ENCODE results near the gene TUBA3E.
"Not testable (repeated sequence)": the region's sequence is repeated elsewhere in the genome, so short reads cannot be mapped to it uniquely, and the experiment has no call there.

TUBA3E gene

GRCh38 chr2:130190237-130190636, 8.0 kb downstream of the TUBA3E start:
- no peak for DNase-seq

GRCh38 chr2:130188958-130189357, 9.3 kb downstream of the TUBA3E start:
- not testable (repeated sequence) for DNase-seq

- DNase-seq = not testable (repeated sequence)
Measured at GRCh38 chr2:130187859-130188792, 10.1 kb downstream of the TUBA3E start.

- DNase-seq = no peak
Measured at GRCh38 chr2:130187268-130187667, 11.0 kb downstream of the TUBA3E start.

GRCh38 chr2:130186391-130186790, 11.8 kb downstream of the TUBA3E start:
- DNase-seq = no peak

- no peak for DNase-seq
Measured at GRCh38 chr2:130185896-130186295, 12.3 kb downstream of the TUBA3E start.

- DNase-seq = no peak
Measured at GRCh38 chr2:130185436-130185835, 12.8 kb downstream of the TUBA3E start.

- peak; percentile 47 for DNase-seq
Measured at GRCh38 chr2:130183512-130184373, 14.5 kb downstream of the TUBA3E start.

- not testable (repeated sequence) for DNase-seq
Measured at GRCh38 chr2:130182826-130183511, 15.3 kb downstream of the TUBA3E start.

GRCh38 chr2:130181880-130182682, 16.2 kb downstream of the TUBA3E start, which contains the start of gene MZT2B:
MZT2B (plus strand) TSS chr2:130182262; CDS start chr2:130182283, 21 bp downstream.
- DNase-seq = peak; percentile 92

GRCh38 chr2:130181325-130181879, 16.8 kb downstream of the TUBA3E start, which contains the start of gene SMPD4:
SMPD4 (minus strand) TSS chr2:130181602; CDS start chr2:130176592, 5,010 bp downstream.
- DNase-seq = peak; percentile 99

GRCh38 chr2:130180404-130181324, 17.6 kb downstream of the TUBA3E start:
- DNase-seq = not testable (repeated sequence)

- DNase-seq = not testable (repeated sequence)
Measured at GRCh38 chr2:130174866-130175265, 23.4 kb downstream of the TUBA3E start.

GRCh38 chr2:130169896-130170295, 28.3 kb downstream of the TUBA3E start:
- no peak for DNase-seq

GRCh38 chr2:130169163-130169562, 29.1 kb downstream of the TUBA3E start:
- not testable (repeated sequence) for DNase-seq

GRCh38 chr2:130166611-130167010, 31.6 kb downstream of the TUBA3E start:
- not testable (repeated sequence) for DNase-seq

GRCh38 chr2:130165293-130166016, 32.8 kb downstream of the TUBA3E start:
- DNase-seq = no peak

- DNase-seq = no peak
Measured at GRCh38 chr2:130162968-130163367, 35.3 kb downstream of the TUBA3E start.

GRCh38 chr2:130162486-130162885, 35.8 kb downstream of the TUBA3E start:
- not testable (repeated sequence) for DNase-seq
